Activated effector memory CD4-positive, alpha-beta T cell treated with anti-CD3 and anti-CD28 coated beads, Interleukin-2, amount 50 U/mL, for 16 hours (primary cell): ENCODE results near the gene CBL.

ENCODE experiments used
- DNase-seq: peaks from one replicate; pipeline ENCODE4 v3.0.0-alpha.2; 2020

Gene CBL

DNA sequence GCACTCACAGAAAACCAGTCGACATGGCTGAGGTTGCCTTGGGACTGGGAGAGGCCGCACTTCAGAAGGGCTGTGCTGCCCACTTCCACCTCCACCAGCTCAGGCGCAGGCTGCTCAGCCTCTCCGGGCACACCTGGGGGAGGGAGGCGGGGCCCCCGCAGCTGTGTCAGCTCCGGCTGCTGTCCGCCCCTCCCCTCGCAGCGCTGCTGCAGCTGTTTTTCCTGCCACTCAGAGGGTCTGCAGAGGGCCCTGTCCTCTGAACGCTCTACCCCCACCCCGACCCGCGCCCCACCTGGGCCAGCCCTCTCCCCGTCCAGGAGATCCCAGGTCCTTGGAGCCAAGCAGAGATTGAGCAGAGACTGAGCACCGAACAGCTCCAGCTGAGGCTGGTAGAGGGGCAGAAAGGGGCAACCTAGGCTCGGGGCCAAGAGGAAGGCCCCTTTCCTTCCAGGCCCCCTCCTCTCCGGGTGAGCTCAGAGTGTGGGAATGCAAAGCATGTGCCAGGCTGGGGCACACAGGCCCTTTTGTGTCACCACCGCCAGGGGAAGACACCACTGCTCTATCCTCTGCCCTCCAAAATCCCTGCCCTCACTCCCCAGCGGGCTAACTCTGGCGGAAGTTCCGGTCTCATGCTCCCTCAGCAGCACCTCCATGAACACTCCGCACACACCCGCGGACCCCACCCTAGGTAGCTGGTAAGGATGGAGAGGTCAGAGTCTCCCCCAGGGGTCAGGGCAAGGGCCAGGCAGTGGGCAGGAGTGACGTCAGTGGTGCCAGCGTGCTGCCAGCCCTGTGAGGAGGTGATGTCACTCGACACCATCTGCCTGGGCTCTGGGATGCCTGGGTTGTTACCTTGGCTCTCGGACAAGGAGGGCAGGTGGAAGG is 109.2 kb downstream of the CBL start:
- DNase-seq = peak; percentile 83

DNA sequence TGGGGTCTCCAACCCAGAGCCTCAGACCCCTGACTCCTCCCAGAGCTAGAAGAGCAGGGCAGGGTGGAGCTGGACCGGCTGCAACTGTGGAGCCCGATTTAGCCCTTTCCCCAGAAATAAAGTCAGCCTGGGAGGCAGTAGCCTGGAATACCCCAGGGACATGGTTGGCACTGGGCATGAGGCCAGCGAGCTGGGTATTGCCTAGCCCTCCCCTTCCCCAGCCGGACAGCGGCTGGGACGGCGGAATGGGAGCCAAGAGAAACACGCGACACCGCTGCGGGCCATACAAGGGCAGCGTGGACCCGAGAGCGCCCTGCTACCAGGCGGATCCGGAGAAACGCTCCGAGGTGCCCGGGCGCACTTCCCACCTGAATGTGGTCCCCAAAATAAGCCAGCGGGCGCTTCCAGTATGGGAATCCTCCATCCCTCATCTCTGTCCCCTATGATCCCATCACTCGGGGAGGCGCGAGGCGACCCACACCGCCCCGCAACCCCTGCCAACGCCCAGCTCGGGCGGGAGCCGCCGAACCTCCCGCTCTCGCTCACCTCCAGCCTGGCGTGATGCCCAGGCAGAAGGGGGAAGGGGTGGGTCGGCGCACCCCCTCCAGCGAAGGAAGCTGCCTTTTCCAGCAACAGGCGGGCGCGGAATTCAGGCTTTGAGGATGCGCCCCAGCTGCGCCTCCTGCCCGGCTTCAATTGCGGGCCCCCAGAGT is 110.0 kb downstream of the CBL start:
- no peak for DNase-seq

DNA sequence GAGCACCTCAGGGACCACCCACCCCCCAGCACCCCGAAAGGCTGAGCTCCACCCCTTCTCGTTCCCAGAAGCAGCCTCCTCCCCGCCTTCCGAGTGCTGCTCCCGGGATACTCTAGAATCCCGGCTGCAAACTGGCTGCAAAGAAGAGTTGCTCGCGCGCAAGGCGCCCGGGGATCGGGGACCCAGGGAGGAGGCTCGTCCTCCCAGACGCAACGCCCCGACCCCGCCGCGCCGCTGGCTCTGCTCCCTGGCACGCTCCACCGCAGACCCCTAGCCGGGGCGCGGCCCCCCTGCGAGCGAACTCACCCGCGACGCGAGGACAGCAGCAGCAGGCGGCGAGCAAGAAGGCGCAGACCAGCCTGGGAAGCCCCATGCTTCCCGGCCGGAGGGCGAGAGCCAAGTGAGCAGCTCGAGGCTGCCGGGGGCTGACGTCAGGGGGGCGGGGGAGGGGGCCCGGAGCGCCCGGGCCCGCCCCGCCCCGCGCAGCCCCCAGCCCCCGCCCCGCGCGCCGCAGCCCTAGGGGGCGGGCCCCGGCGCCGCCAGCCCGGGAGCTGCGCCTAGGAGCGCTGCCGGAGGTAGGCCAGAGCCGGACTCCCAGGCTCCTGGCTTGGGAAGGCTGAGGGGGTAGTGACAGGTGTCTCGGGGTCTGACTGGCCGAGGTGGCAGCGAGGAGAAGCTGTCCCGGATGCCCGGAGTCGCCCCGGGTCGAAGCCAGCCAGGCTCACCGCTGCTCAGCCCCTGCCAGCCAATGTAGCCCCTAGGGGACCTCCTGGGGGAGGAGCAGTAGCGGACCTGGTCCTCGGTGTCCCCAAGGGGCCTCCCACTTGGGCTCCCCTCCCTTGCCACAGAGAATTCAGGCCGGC is 110.8 kb downstream of the CBL start, which contains the start of gene MCAM:
TSS of gene MCAM (minus strand) at position 402 of the 863 bp plus-strand sequence. CDS start at position 373, 29 bp downstream.
- no peak for DNase-seq

DNA sequence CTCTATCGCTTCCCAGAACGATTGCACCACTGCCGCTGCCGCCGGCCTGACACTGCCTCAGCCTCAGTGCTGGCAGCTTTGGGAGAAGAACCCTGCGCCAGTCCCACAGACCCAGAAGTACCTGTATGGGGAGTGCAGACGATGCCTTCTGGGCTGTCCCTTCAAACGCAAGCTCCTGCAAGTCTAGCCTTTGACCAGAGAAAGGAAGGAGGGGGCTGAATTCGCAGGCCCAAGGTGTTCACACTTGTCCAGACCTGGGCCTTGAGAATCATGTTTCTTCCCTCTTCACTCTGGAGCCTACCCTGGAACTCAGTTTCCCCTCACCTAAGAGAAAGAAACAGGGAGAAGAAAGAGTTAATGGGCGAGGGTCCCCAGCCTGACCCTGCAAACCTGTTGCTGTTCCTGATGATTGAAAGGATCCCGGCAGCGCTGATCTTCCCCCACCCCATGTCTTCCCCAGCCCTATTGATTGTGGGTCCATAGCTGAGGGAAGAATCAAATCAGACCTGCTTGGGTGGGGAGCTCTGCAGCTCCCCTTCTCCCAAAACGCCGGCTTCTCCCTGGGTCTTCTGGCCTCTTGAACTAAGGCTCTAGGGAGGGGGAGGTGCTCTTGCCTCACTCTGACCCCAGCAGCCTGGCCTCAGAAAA is 111.6 kb downstream of the CBL start:
- no peak for DNase-seq

DNA sequence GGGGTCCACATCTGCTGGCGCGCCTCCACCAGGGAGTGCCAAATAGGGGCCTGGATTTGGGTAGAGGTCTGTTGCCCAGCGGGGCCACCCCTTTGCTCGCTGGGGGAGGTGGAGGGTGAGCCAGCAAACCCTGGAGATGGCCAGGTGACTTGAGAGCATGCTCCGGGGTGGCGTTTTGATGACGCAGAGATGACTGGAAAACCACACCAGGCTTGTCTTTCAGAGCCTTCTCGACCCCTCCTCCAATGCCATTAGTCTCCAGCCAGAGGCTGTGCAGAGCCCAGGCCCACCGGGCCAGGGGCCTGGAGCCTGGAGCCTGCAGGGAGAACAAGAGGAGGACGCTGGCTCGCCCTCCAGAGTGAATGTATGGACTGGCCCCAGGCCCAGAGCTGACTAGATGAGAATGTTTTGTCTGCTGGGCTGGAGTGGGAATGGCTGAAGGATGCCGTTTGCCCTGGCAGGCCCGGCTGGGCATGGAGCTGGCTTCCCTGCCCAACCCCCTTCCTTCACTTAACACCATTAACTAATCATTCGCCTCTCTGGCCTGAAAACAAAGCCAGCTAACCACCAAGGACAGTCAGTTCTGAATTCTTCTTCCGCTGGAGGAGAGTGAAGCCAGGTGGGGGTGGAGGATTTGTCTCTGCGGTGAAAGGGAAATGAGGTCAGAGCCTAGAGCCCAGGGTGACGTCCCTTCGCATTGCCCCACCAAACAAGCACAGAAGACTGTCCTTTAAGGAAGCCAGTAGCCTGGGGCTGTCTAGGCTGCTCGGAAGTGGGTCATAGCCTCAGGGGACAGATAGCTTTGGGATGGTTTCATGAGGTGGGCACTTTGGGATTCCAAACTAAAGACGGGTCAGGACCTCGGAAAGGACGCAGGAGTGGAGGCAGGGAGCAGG is 112.3 kb downstream of the CBL start:
- DNase-seq = peak; percentile 75

DNA sequence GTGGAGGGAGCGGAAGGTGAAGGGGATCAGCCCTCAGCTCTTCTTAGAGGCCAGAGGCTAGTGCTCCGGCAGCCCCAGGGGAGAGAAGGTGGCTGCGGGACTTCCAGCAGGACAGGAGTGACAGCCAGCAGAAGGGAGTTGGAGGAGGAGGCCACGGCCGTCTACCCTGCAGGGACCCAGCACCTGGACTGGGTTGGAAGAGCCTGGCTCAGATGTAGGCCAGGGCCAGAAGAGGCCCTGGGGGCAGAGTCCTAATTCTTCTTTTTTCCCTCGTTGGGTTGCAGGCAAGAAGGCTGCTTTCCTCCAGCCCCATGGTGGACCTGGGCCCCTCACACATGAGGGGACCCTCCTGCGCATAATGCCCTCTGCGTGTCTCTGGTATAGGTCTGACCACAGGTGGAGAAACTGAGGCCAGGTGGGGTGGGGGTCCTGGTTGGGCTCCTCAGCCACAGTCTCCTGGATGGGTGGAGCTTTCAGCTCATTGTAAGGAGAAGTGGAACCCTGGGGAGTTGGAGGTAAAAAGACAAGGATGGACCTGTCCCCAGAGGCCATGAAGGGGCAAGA is 113.1 kb downstream of the CBL start:
- no peak for DNase-seq

DNA sequence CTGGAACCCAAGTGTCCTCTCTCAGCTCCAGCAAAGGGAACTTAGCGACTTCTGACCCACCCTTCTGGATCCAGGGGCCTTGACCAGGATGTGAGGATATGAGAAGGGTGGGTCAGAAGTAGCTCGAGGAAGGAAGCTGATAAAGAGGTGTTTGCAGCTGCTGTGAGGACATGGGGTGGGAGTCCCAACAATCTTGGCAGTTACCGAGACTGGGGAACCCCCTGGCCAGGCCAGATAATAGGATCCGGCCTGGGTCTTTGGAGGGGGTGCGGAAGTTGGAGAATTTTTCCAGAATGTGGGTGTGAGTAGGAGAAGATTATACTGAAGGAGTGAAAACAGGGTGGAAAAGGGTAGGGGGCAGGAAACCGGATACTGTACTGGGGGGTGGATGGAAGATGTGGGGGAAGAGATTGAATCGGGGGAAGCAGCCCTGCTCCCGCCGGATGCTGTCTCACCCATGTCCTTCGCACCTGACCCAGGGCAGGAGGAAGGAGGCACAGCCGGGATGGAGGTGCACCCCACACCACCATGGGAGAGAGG is 113.6 kb downstream of the CBL start:
- DNase-seq = no peak

DNA sequence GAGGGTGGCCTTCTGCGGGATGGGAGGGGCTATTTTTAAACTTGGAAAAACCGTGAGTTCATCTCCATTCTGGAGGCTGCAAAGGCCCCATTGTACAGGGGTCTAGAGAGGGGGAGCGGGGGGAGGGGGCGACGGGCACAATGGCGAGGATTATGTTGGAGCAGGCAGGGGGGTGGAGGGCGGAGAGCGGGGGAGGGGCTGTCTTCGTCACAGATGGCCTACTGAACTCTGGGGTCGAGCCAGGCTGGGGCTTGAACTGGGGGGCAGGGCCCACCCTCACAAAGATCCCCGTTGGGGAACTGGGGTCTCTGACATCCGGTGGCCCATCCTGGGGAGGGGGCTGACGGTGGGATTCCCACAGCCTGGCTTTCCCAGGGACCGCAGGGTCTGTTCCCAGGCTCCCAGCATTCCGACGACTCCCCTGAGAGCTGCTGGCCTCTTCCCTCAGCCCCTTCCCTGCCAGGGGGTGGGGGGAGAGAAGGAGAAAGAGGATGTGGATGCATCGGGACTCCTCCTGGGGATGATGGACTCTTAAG is 114.2 kb downstream of the CBL start:
- no peak for DNase-seq

DNA sequence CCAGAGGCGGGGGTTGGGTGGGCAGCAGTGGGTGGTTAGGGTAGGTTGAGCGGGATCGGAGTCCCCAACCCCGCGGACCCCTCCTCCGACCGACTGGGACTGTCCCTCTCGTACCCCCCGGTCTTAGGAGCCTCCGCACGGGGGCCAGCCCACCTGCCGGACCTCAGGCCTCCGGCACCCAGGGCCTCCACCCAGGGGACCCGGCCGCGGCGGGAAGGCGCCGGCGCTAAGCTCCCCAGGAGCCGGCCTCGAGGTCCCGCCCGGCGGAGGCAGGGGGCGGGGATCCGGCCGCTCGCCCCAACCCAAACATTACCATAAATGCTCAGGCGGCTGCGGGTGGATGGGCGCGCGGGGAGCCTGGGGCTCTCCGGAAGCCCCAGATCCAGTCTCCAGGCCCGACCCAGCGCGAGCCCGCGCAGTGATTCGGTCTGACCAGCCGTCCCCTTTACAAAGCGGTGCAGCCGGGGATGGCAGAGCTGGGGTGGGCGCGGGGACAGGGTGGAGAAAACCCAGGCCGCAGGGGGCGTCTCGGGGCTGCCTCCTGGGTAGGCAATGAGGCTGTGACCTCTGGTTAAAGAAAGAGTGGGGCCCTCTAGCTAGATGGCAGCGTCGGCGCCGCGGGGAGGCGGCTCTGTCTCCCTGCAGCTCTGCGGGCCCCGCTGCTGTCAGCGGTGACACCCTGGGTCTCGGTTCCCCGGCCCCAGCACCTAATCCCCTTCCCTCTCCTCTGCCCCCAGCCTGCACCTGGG is 114.8 kb downstream of the CBL start:
- peak; percentile 81 for DNase-seq

DNA sequence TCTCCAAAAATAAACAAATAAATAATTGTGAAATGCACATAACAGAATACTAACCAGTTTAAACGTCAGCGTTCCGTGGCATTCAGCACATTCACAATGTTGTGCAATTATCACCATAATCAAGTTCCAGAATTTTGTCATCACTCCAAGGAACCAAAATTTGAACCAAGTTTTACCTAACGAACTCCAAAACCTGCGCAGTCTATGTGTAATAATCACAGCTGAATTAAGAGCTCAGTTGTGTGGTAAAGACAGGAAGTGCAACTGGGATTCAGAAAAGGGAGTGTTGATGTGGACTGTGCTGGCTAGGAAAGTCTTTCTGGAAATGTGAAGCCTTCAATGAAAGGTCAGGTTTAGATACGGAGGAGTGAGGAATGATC is 116.2 kb downstream of the CBL start:
- no peak for DNase-seq

DNA sequence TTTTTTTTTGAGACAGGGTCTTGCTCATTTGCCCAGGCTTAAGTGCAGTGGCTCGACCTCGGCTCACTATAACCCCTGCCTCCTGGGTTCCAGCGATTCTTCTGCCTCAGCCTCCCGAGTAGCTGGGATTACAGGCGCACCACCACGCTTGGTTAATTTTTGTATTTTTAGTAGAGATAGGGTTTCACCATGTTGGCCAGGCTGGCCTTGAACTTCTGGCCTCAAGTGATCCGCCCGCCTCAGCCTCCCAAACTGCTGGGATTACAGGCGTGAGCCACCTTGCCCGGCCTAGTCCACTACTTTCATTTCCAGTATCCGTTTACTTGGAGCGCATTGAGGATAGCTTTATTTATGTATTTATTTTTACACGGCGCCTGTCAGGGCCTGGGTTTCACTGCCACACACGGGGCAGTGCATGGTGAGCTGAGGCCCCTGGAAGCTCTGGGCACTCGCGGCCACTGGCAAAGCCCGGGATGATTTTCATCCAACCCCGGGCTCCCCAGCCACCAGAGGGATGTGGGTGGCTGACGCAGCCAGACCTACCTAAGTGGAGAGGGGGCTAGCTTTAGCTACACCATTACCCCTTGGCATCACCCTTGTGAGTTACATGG is 116.9 kb downstream of the CBL start:
- DNase-seq = no peak

DNA sequence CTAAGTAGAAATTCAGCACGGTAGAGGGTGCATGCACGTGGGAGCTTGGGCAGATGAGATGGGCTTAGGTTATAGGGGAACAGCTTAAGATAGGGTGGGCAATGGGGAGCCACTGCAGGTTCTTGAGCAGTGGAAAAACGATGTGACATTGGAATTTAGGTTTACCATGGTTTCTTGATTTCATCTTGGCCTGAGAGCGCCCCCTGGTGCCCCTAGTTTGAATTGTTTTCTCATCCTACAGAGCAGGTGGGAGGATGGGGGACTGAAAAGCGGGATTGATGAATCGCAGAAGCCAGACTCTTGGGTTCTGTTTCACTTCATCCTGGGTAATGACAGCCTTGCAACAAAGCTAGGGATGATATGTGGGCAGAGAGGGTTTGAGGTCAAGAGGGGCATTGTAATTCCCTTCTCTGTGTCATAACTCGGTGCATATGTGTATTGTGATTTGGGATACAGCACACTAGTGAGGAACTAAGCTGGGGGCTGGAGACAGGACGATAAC is 117.4 kb downstream of the CBL start:
- DNase-seq = peak; percentile 91

DNA sequence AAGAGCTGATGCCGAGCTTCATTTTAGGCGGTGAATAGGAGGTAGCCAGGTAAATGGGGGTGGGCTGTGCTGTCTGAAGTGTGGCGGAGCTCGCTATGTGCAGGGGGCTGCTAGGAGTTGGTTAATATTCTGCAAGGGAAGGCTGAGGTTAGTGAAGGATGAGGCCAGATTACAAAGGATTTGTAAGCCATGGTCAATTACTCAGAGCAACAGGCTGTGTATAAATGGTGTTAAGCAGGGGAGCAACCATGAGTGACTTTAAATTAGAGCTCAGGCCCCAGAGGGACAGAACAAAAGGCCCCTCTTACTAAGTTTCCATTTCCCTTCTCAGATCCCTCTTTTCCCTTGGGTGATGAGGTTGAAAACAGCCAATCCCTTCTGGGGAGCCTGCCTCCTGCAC is 118.0 kb downstream of the CBL start:
- DNase-seq = no peak

DNA sequence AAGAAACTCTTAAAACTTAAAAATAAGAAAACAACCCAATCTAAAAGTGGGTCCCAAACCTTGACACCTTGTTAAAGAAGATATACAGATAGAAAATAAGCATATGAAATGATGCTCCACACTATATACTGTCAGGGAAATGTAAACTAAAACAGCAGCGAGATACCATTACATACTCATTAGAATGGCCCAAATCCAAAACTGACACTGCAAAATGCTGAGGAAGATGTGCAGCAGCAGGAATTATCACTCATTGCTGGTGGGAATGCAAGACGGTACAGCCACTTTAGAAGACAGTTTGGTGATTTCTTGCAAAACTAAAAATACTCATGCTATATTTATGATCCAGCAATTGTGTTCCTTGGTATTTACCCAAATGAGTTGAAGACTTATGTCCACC is 123.2 kb downstream of the CBL start:
- no peak for DNase-seq

DNA sequence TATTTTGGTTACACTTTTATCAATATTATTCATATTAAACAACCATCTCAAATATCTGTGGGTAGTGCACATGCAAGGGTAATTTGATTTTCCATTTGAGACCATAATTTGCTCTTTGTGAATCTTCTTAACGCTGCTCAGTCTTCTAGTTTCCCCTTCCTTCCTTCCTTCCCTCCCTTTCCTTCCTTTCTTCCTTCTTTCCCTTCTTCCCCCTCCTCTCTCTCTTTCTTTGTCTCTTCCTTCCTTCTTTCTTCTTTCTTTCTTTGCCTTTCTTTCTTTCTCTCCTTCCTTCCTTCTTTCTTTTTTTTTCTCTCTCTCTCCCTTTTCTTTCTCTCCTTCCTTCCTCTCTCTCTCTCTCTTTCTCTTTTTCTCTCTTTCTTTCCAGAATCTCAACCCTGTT is 124.1 kb downstream of the CBL start:
- DNase-seq = no peak

DNA sequence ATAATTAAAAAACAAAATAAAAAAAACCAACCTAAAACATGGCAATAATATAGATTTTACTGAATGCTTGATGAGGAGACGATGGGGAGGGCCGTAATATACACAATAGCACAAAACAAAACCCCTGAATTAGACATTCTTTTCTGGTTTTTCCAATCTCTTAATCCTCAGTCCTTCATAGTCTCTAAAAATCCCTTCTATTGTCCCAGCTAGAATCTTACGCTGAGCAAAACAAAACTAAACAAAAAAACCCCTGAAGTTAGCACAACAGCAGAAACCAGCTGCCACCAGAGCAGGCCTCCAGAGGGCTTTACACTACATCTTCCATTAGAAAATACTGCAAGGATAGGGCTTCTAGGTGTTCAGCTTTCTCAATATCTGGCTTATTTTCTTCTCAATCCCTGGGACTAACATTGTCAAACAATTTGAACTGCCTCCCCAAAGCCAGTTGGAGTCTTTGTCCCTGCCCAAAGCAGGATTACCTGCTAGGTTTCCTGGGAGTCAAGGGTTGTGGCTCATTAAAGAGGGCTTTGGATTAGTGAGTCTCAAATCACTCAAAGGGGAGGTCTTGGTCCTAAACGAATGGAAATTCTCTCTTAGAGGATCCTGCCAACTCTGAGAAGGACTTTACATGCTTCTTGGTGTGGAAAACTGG is 126.1 kb downstream of the CBL start:
- DNase-seq = no peak

DNA sequence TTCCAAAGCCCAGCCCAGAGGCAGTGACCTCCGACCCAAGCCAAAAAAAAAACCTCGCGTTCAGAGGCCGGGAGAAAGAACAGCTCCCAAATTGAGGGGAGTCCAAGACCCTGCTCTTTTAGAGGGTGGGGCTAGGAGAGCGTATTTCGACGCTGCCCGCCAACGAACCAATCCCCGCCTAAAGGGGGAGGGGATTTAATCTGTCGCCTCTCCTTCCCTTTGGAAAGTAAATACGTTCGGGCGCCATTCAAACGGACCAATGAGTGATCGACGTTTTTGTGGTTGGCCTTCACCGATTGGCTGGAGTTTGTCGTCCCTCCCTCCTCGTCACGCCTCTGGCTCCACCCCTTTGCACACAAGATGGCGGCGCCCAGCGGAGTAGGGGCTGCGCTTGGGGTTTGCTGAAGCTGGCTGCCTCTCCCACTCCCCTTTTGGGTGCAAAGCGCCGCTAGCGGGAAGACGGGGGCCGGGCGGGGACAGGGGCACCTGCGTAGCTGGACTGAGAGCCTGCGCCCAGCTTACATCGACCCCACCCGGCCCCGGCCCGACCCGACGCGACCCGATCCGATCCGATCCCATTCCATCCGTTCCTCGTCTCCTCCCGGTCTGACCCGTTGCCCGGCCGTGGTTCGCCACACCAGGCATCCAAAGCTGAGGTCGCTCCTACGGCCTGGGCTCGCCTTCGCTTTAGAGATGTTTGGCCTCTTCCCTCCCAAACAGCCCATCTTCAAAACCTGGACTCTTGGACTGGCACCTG is 128.2 kb downstream of the CBL start, which contains the start of gene RNF26:
TSS of gene RNF26 (plus strand) at position 354 of the 757 bp plus-strand sequence. CDS start 596 bp downstream, outside the sequence.
- peak; percentile 97 for DNase-seq
